Measurements from ENCODE around the gene TBCB. TPM values are rescaled to one million over a fixed set of nuclear protein-coding genes. Genes with fewer than 3 reads are reported as not detected.

Gene TBCB
- total RNA-seq, 4 donors from 2014 or later, result 57.2 to 143 (median 104) TPM

DNA sequence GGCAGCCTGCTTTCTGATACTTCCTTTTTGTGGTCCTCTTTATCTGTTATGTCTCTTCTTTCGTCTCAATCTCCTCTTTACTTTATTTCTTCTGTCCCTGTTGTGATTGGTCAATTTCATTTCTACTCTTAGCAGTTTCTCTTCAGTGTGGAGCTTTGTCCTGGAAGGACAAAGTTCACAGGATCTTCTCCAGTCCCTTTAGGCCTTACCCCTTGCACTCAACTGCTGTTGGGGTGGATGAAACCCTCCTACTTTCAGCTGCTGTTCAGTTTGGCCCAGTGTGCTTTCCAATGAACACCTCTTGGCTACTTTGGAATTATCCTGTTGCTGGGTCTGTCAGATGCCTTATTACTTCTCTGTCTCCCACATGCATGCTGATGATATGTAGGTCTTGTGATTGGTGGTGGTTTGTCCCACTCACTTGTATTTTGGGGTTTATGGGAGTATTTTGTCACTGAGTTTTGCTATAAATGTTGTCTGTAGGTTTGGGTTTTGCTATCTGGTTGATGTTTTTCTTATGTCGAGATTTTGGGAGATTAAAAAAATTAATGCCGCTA, 35.8 kb upstream of the TBCB start:
- Histone ChIP-seq H3K36me3 (no peaks in the 10 kb centered on the region), H3K27ac (no peak overlapping the region), H3K4me3 (replicated peaks in 1 of 3) (no peak overlapping the region), H3K27me3 (no peaks in the 10 kb centered on the region), H3K9me3 (no peaks in the 10 kb centered on the region), H3K4me1 (peaks cover 0 to 3% of the 10 kb centered on the region in 2 donors)
- no peak for DNase-seq
- TF ChIP-seq, protein P1, sequence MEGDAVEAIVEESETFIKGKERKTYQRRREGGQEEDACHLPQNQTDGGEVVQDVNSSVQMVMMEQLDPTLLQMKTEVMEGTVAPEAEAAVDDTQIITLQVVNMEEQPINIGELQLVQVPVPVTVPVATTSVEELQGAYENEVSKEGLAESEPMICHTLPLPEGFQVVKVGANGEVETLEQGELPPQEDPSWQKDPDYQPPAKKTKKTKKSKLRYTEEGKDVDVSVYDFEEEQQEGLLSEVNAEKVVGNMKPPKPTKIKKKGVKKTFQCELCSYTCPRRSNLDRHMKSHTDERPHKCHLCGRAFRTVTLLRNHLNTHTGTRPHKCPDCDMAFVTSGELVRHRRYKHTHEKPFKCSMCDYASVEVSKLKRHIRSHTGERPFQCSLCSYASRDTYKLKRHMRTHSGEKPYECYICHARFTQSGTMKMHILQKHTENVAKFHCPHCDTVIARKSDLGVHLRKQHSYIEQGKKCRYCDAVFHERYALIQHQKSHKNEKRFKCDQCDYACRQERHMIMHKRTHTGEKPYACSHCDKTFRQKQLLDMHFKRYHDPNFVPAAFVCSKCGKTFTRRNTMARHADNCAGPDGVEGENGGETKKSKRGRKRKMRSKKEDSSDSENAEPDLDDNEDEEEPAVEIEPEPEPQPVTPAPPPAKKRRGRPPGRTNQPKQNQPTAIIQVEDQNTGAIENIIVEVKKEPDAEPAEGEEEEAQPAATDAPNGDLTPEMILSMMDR (IDR thresholded peaks at IDR 0.05), result no peak
- TF ChIP-seq POLR2A (IDR thresholded peaks at IDR 0.05), result no peak
- intact Hi-C loops (cut with DNase I), result no loop called here
- WGBS, 2 donors, result 94 to 97% methylated on average over 3 of the region's 3 CpGs

DNA sequence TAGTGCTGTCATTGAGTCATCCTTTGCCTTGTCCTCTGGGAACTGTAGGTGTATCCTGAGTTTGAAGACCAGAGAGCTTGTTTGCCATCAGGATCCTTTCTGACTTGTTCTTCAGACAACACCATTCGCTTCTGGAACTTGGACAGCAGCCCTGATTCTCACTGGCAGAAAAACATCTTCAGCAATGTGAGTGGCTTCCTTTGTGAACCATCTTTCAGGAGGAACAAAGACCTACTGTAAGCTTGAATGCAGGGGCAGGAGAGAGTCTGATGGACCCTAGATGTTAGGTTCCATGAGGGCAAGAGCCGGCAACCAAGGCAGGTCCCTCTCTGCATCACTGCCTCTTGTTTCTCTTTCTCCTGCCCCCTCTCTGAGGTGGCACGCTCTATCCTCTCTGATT, 33.9 kb upstream of the TBCB start:
- intact Hi-C loops (cut with DNase I), result no loop called here
- Histone ChIP-seq H3K9me3 (no peaks in the 10 kb centered on the region), H3K27ac (no peak overlapping the region), H3K4me1 (peaks cover 0 to 3% of the 10 kb centered on the region in 2 donors), H3K27me3 (no peaks in the 10 kb centered on the region), H3K4me3 (replicated peaks in 1 of 3) (no peak overlapping the region), H3K36me3 (no peaks in the 10 kb centered on the region)
- WGBS, 2 donors, result 84% methylated on average over 3 of the region's 3 CpGs
- no peak for TF ChIP-seq POLR2A (IDR thresholded peaks at IDR 0.05)
- TF ChIP-seq, protein P1 (IDR thresholded peaks at IDR 0.05), result no peak
- DNase-seq, result no peak

DNA sequence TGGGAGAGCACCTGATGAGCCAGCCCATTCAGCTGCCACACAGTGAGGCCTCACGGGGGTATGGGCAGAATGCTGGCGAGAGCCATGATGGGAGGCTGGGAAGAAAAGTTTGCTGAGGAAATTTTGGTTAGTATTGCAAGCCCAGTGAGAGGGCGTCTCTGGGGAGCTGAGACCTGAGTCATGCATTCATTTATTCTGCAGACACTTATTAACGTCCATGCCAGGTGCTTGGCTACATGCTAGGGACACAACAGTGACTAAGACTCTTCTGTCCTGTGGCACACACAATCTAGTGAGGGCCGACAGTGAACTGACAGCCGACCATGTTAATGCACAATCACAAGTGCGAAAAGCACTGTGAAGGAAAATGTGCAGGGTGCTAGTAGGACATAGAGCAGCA, 33.4 kb upstream of the TBCB start:
- H3K9me3 ChIP-seq, result no peaks in the 10 kb centered on the region
- H3K27me3 ChIP-seq, result no peaks in the 10 kb centered on the region
- no peaks in the 10 kb centered on the region for H3K36me3 ChIP-seq
- no peak overlapping the region for H3K27ac ChIP-seq
- DNase-seq, result no peak
- intact Hi-C loops (cut with DNase I), result no loop called here
- 89 to 95% methylated on average over 7 of the region's 7 CpGs for WGBS, 2 donors
- TF ChIP-seq POLR2A (IDR thresholded peaks at IDR 0.05), result no peak
- TF ChIP-seq, protein P1 (IDR thresholded peaks at IDR 0.05), result no peak
- H3K4me3 ChIP-seq (replicated peaks in 1 of 3), result no peak overlapping the region
- H3K4me1 ChIP-seq, result peaks cover 0 to 3% of the 10 kb centered on the region in 2 donors

DNA sequence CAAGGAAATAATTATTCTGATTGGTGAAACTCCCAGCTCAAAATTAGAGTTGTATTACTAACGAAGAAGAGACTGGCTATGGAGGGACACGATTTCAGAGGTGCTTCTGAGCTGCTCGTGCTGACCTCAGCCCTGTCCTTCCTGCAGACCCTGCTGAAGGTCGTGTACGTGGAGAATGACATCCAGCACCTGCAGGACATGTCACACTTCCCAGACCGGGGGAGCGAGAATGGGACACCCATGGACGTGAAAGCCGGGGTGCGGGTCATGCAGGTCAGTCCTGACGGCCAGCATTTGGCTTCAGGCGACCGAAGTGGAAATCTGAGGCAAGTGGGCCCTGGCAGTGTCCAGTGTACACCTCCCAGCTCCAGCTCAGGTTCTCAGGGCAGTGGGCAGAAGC, 32.4 kb upstream of the TBCB start:
- 92 to 93% methylated on average over 12 to 13 of the region's 13 CpGs for WGBS, 2 donors
- intact Hi-C loops (cut with DNase I), result no loop called here
- Histone ChIP-seq H3K4me3 (replicated peaks in 1 of 3) (no peak overlapping the region), H3K4me1 (peaks cover 0 to 3% of the 10 kb centered on the region in 2 donors), H3K9me3 (no peaks in the 10 kb centered on the region), H3K36me3 (no peaks in the 10 kb centered on the region), H3K27ac (no peak overlapping the region), H3K27me3 (no peaks in the 10 kb centered on the region)
- DNase-seq, result no peak
- TF ChIP-seq POLR2A (IDR thresholded peaks at IDR 0.05), result no peak
- TF ChIP-seq, protein P1 (IDR thresholded peaks at IDR 0.05), result no peak

DNA sequence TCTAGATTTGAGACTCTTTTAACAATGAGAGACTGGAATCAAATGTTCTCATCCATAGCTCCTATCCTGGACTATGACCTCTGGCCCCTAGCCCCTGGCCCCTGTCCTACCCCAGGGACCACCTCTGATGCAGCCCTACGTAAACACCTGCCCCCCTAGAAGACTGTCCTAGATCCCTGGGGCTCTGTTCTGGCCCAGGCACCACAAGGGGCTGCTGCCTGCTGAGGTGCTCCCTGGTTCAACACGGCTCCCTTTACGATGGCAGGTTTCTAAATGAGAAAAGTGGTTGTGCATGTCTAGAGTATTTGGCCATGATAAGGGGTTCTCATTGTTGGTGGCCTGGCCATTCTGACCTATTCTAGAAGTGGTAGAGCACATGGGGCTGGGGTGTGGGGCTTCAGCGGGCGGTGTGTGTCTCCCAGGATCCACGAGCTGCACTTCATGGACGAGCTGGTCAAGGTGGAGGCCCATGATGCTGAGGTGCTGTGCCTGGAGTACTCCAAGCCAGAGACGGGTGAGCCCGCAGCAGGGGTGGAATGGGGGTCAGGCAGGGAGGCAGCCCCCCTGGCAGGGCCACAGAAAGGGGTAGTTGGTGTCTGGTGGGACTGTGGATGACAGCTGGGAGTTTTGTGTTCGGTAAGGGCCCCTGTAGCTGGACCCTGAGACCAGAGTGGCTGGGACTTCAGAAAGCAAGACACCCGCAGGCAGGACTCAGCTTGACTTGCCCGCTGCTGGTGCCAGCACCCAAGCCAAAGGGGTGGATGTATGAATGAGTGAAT, 30.8 kb upstream of the TBCB start:
- no peak for DNase-seq
- intact Hi-C loops (cut with DNase I), result no loop called here
- no peaks in the 10 kb centered on the region for H3K36me3 ChIP-seq
- TF ChIP-seq, protein P1 (IDR thresholded peaks at IDR 0.05), result no peak
- no peak for TF ChIP-seq POLR2A (IDR thresholded peaks at IDR 0.05)
- H3K9me3 ChIP-seq, result no peaks in the 10 kb centered on the region
- H3K27ac ChIP-seq, result no peak overlapping the region
- H3K4me3 ChIP-seq (replicated peaks in 1 of 3), result no peak overlapping the region
- WGBS, 2 donors, result 93 to 97% methylated on average over 12 of the region's 12 CpGs
- H3K27me3 ChIP-seq, result no peaks in the 10 kb centered on the region
- peaks cover 0 to 3% of the 10 kb centered on the region in 2 donors for H3K4me1 ChIP-seq
